Transverse colon (tissue), 3 donors: Measurements from ENCODE around the gene SEMA5B.

Experiments
- EP300 ChIP-seq: sonication (generic); formaldehyde crosslinking; IDR thresholded peaks from one replicate; pipeline ENCODE4 v1.6.1; 2017; ENCODE audit warnings: antibody characterized with exemption, low read depth
- POLR2A ChIP-seq: fragments of 450-650 bp; IDR thresholded peaks from one replicate; pipeline ENCODE4 v1.6.1; 2016; ENCODE audit warnings: antibody characterized with exemption, mild to moderate bottlenecking, moderate library complexity
- TF ChIP-seq, protein P1 (sequence below), 5 experiments: fragments of 200-600 bp in 3 of 5; fragments of 450-650 bp in 2 of 5; sonication (generic) in 3 of 5; IDR thresholded peaks; 1 replicate in 2 of 5; 2 replicates in 3 of 5; pipeline ENCODE4 v1.5.1; 2016 to 2017; ENCODE audit warnings: antibody characterized with exemption in 5 of 5, inconsistent platforms in 3 of 5, mild to moderate bottlenecking in 2 of 5, moderate library complexity in 1 of 5

DNA sequence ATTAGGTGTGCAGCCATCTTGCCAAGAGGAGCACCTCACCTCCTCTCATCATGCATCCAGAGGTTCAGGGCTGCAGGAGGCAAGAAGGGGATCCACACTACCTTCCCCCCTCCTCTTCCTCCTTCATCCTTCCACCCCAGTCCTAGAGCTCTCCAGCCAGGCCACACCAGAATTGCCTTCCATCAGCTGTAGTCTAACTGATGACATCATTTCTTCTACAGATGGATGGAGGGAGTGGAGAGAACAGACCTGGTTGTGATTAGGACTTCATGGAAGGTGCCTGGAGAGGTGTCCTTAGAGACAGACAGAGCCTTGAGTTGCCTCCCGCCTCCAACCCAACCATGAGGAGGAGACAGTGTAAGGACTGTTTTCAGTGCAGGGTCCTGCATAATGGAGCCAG, 14.9 kb downstream of the SEMA5B start:
- TF ChIP-seq, protein P1, sequence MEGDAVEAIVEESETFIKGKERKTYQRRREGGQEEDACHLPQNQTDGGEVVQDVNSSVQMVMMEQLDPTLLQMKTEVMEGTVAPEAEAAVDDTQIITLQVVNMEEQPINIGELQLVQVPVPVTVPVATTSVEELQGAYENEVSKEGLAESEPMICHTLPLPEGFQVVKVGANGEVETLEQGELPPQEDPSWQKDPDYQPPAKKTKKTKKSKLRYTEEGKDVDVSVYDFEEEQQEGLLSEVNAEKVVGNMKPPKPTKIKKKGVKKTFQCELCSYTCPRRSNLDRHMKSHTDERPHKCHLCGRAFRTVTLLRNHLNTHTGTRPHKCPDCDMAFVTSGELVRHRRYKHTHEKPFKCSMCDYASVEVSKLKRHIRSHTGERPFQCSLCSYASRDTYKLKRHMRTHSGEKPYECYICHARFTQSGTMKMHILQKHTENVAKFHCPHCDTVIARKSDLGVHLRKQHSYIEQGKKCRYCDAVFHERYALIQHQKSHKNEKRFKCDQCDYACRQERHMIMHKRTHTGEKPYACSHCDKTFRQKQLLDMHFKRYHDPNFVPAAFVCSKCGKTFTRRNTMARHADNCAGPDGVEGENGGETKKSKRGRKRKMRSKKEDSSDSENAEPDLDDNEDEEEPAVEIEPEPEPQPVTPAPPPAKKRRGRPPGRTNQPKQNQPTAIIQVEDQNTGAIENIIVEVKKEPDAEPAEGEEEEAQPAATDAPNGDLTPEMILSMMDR (IDR thresholded peaks at IDR 0.05): no peak
- no peak for TF ChIP-seq EP300
- TF ChIP-seq POLR2A: no peak
